Islet precursor cell (in vitro differentiated cells): Measurements from ENCODE around the gene CTPS2.
A peak's percentile ranks its signal among the peaks of the same experiment; 100 is the strongest.
"Not testable (repeated sequence)": the region's sequence is repeated elsewhere in the genome, so short reads cannot be mapped to it uniquely, and the experiment has no call there.

Experiments
- DNase-seq: peaks from one replicate; pipeline ENCODE4 v3.0.0-alpha.2; 2018

CTPS2 gene

DNA sequence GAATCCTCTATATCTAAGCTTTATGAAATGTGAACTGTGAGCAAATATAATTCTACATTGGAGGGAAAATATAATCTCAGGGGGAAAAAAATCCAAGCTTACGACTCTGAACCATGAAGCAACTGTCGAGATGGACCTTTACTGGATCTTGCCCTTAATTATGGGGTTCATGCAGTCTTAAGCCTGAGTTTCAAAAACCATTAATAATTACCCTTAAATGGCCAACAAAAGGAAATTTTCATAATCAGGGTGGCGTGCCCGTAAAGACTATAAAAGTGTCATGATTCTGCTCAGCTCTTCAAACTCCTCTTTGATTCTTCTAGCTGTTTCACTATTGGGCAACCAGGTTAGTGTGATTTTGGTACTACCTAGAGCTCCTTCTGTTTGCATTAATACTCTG lies 62.6 kb downstream of the CTPS2 start, which contains the start of gene S100G:
TSS of gene S100G (plus strand) at position 301 of the 400 bp plus-strand sequence. CDS start 849 bp downstream, outside the sequence.
- DNase-seq, result no peak

DNA sequence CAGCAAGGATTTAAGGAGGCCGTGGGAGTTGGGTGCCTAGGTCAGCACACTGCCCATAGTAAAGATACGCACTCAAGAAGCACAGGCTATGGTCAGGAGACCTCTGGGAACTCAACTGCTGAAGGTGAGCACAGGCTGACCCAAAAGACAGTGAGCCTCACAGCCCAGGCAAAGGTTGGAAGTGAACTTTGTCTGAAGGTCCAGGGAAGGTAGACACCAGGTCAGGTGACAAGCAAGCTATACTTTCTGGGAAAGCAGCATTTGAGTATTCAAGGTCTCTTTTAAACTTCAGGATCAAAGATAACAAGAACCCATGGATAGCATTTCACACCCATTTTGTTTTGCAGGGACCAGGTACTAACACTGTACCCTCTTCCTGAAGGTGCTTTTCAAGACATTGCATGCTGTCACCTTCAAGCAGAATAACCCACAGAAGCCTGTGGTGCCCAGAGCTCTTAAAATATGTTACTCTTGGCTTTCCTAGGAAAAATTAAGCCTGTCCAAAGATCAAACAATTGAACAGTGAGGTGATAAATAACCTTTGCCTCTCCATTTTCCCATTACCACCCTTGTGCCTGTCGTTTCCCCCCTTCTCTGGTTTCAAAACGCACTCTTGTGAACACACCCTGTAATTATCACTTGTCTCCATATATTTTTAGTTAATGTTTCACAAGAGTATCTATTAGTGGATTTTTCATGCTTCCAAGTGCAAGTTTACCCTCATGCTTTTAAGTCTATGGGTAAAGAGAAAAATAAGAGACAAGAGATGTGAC lies 65.9 kb downstream of the CTPS2 start:
- DNase-seq, result no peak

- DNase-seq, result no peak
Observed at GRCh38 chrX:16643176-16643575, 69.3 kb downstream of the CTPS2 start.

DNA sequence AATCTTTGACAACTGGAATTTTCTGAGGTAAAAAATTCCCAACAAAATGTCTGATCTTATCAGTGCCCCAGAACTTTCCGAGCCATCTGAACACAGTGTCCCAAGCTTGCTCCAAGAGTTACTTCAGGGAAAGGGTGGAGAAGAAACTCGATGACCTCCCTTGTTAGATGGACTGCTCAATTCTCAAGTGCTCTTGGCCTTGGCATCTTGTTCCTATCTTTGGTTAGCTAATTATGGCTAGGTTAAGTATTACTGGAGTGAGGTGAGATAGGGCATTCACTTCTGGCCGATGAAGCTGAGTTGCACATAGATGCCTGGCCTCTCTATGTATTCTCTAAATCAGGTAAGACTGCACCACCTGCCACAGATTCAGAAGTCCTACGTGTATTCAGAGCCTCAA lies 71.6 kb downstream of the CTPS2 start:
- no peak for DNase-seq

- no peak for DNase-seq
Observed at GRCh38 chrX:16639966-16640365, 72.5 kb downstream of the CTPS2 start.

- no peak for DNase-seq
Observed at GRCh38 chrX:16638533-16638932, 73.9 kb downstream of the CTPS2 start.

DNA sequence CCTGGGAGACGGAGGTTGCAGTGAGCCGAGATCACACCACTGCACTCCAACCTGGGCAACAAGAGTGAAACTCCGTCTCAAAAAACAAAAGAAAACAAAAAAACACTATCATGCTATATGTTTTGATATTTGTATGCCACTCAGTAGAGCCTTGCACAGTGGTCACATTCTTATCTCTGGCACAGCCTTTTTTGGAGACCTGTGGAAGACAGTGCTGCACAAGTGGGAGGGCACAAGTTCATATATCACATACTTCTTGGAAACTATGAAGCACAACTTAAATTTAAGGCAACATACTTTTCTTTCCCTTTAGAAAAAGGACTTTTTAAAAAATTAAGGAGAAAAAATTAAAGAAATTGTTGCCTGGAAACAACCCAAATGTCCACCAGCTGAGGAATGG lies 76.9 kb downstream of the CTPS2 start:
- DNase-seq, result no peak

DNA sequence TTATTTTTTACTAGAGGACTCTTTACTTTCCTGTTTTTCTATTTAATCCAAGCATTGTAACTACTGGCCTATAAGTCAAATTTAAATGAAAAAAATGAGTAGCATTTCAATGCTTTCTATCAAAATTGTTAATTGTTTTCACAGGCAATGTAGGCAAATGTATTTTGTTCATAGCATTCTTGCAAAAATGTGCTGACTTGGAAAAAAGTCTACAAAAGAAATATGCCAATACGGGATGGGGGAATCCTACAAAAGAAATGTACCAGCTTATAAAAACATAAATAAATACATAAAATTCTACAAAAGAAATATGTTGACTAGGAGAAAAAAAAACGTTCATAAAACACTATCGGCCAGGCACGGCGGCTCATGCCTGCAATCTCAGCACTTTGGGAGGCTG lies 77.4 kb downstream of the CTPS2 start:
- DNase-seq, result no peak

- DNase-seq, result no peak
Observed at GRCh38 chrX:16633754-16634153, 78.7 kb downstream of the CTPS2 start.

- DNase-seq, result peak; percentile 45
Observed at GRCh38 chrX:16629909-16630308, 82.6 kb downstream of the CTPS2 start.

- peak; percentile 69 for DNase-seq
Observed at GRCh38 chrX:16628946-16629595, 83.4 kb downstream of the CTPS2 start.

DNA sequence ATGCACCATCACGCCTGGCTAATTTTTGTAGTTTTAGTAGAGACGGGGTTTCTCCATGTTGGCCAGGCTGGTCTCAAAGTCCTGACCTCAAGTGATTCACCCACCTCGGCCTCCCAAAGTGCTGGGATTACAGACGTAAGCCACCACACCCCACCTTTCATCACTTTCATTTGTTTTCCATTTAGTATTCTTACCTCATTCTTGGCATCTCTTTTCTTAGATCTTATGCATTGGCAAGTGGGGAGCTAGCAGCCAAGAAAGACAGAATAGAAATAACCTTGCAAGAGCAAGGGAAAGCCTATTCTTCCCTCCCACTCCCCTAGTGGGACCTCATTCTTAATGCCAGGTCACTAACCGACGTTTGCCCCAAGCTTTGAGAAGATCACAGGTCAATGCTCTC lies 84.0 kb downstream of the CTPS2 start:
- DNase-seq, result not testable (repeated sequence)

- DNase-seq, result no peak
Observed at GRCh38 chrX:16619024-16619423, 93.4 kb downstream of the CTPS2 start.

- DNase-seq, result no peak
Observed at GRCh38 chrX:16618422-16618821, 94.0 kb downstream of the CTPS2 start.

DNA sequence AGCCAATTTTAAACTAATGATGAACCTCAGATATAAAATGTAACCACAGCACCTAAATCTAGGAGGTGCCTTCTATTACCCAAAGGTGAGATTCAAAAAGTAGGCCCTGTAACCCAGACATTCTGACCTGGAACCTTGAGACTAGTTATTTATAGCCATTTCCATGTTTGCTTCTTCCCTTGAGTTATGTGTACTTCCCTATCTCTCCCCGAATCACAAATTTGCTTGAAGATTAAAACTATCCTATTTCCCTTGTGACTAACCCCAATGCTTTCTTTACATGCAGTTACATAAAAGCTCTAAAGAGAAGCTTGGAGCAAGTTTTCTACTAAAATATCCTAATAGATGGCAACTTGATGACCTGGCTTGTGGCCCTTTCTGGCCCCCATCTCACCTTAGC lies 95.1 kb downstream of the CTPS2 start:
- no peak for DNase-seq

DNA sequence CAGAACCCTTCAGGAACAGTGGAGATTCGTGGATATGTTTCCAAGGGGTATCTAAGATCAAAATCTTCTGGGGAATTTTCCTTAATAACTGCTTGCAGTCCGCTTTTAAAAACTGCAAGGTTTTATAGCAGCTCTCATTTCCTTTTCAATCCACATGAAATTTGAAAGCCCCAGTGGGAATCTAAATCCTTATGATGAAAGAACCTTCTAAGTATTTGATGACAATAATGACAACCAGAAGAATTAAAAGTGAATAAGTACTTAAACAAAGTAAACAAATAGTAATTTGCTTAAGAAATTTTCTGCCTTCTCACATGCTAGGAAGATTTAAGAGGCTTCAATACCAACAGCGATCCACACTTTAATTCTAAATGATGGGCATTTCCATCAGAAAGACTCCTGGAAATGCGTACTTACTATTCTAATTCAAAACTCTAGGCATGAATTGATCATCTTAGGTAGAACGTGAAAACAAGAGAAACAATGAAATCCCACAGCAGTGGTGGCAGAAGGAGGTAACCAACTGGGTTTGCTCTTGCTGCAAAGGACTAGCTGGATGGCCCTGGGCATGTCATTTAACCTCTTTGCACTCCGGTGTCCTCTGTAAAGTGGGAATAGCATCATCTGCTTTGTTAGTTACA lies 100.1 kb downstream of the CTPS2 start:
- no peak for DNase-seq

DNA sequence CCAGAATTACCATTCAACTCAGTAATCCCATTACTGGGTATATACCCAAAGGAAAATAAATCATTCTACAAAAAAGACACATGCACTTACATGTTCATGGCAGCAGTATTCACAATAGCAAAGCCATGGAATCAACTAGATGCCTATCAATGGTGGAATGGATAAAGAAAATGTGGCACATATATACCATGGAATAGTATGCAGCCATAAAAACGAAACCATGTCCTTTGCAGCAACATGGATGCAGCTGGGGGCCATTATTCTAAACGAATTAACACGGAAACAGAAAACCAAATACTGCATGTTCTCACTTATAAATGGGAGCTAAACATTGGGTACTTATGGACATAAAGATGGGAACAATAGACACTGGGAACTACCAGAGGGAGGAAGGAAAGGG lies 101.8 kb downstream of the CTPS2 start:
- DNase-seq, result not testable (repeated sequence)

DNA sequence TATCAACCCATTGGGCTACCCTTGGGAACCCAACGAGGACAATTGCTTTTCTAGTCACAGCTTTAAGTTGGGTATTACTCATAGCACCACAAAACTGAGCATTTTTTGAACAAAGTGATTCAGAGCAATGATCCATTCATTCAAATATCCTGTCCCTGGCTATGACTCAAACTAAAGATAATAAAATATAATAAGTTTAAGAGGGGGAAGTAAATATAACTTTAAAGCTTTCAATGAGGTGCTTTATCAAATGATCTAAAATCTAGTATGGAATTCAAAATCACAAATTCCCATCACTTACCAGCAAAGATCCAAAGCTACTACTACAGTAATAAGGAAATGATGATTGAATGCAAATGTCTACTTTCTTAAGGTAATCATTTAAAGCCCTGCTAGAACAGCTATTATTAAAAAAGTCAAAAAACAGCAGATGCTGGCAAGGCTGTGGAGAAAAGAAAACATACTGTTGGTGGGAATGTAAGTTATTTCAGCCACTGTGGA lies 102.3 kb downstream of the CTPS2 start:
- no peak for DNase-seq

- no peak for DNase-seq
Observed at GRCh38 chrX:16606142-16606720, 106.2 kb downstream of the CTPS2 start.

- DNase-seq, result no peak
Observed at GRCh38 chrX:16604337-16604736, 108.1 kb downstream of the CTPS2 start.

DNA sequence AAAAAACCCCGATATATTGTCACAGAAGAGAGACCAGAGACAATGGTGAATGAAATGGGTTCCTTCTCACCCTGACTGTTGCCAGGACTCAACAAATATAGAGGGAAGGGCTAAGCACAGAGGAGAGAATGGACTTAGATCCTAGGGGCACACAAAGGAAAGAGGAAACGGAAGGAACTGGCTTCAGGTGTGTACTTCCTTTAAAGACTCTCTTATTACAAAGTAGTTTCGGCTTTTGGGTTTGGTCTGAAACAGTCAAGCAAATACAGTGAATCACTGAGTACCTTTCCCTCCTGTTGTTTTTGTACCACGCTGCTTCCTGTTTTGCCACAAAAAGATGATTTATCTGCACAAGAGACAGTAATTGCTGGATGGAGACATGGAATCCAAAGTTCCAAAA lies 108.6 kb downstream of the CTPS2 start:
- no peak for DNase-seq

DNA sequence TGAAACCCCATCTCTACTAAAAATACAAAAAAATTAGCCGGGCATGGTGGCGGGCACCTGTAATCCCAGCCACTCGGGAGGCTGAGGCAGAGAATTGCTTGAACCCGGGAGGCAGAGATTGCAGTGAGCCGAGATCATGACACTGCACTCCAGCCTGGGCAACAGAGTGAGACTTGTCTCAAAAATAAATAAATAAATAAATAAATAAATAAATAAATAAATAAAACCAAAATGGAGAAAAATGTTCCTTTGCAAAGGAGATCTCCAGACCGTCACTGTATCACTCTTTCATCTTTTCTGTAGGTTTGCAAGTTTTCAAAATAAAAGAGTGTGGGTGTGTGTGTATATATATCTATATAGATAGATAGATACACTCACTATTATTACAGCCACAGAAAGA lies 109.2 kb downstream of the CTPS2 start:
- not testable (repeated sequence) for DNase-seq

GRCh38 chrX:16601885-16602284 lies 110.6 kb downstream of the CTPS2 start:
- no peak for DNase-seq
